DND-41 (cell line): ENCODE data around the gene RNF14.

Experiments
- CTCF ChIP-seq: IDR thresholded peaks from 2 replicates; pipeline ENCODE4 v1.5.1; 2012; ENCODE audit warnings: borderline replicate concordance, low read length, moderate library complexity, mild to moderate bottlenecking; ENCODE audit not compliant: poor library complexity, severe bottlenecking; ENCODE audit errors: extremely low read depth
- EZH2 ChIP-seq: IDR thresholded peaks from 3 replicates; pipeline ENCODE4 v1.6.1; 2012; ENCODE audit warnings: borderline replicate concordance, low read depth, mild to moderate bottlenecking, moderate library complexity, low read length, inconsistent platforms; ENCODE audit not compliant: severe bottlenecking

GRCh38 chr5:141973871-141974595 lies 5.1 kb downstream of the RNF14 start:
- TF ChIP-seq CTCF (no peak), EZH2 (no peak)
